ENCODE measurements around the gene CRELD2.

The CRELD2 gene

GRCh38 chr22:49934891-49935557 lies 16.6 kb downstream of the CRELD2 start:
- Histone ChIP-seq H3K4me1 (peaks cover 83% of the 10 kb centered on the region), H3K27me3 (no peaks in the 10 kb centered on the region), H3K9me3 (no peaks in the 10 kb centered on the region), H3K4me2 (peak overlapping the region; percentile 97), H3K9ac (peak overlapping the region; percentile 87), H4K20me1 (no peaks in the 10 kb centered on the region), H3K4me3 (peak overlapping the region; percentile 72), H3K27ac (peak overlapping the region; percentile 95), H3K36me3 (no peaks in the 10 kb centered on the region)
- TF ChIP-seq Cebpa-rat (IDR thresholded peaks at IDR 0.05): no peak

- Histone ChIP-seq H3K9ac (no peak overlapping the region), H3K36me3 (no peaks in the 10 kb centered on the region), H4K20me1 (no peaks in the 10 kb centered on the region), H3K27me3 (no peaks in the 10 kb centered on the region), H3K4me3 (no peak overlapping the region), H3K4me2 (no peak overlapping the region), H3K9me3 (peaks cover 5% of the 10 kb centered on the region), H3K4me1 (peaks cover 78% of the 10 kb centered on the region), H3K27ac (no peak overlapping the region)
- no peak for TF ChIP-seq Cebpa-rat (IDR thresholded peaks at IDR 0.05)
Measured at GRCh38 chr22:49935561-49935960, 17.1 kb downstream of the CRELD2 start.

GRCh38 chr22:49936018-49936972 lies 17.9 kb downstream of the CRELD2 start:
- peaks cover 12% of the 10 kb centered on the region for H3K9me3 ChIP-seq
- peaks cover 71% of the 10 kb centered on the region for H3K4me1 ChIP-seq
- no peaks in the 10 kb centered on the region for H4K20me1 ChIP-seq
- H3K4me3 ChIP-seq: peak overlapping the region; percentile 62
- TF ChIP-seq Cebpa-rat (IDR thresholded peaks at IDR 0.05): no peak
- peak overlapping the region; percentile 99 for H3K4me2 ChIP-seq
- H3K27me3 ChIP-seq: no peaks in the 10 kb centered on the region
- peaks cover 7% of the 10 kb centered on the region; the same call in 1 of the 2 replicates for H3K36me3 ChIP-seq
- peak overlapping the region; percentile 84 for H3K27ac ChIP-seq
- peak overlapping the region; percentile 73 for H3K9ac ChIP-seq

GRCh38 chr22:49936973-49937757 lies 18.7 kb downstream of the CRELD2 start:
- Histone ChIP-seq H3K4me1 (peaks cover 62% of the 10 kb centered on the region), H3K27ac (peak overlapping the region; percentile 84), H4K20me1 (no peaks in the 10 kb centered on the region), H3K9ac (peak overlapping the region; percentile 73), H3K4me3 (peak overlapping the region; percentile 62), H3K36me3 (peaks cover 7% of the 10 kb centered on the region; the same call in 1 of the 2 replicates), H3K27me3 (no peaks in the 10 kb centered on the region), H3K9me3 (peaks cover 19% of the 10 kb centered on the region), H3K4me2 (peak overlapping the region; percentile 99)
- TF ChIP-seq Cebpa-rat (IDR thresholded peaks at IDR 0.05): no peak

GRCh38 chr22:49937758-49938564 lies 19.5 kb downstream of the CRELD2 start:
- Histone ChIP-seq H3K36me3 (peaks cover 7% of the 10 kb centered on the region; the same call in 1 of the 2 replicates), H3K27me3 (no peaks in the 10 kb centered on the region), H3K9ac (peak overlapping the region; percentile 73), H4K20me1 (no peaks in the 10 kb centered on the region), H3K9me3 (peaks cover 19% of the 10 kb centered on the region), H3K4me3 (peak overlapping the region; percentile 62), H3K4me1 (peaks cover 54% of the 10 kb centered on the region), H3K27ac (peak overlapping the region; percentile 84), H3K4me2 (peak overlapping the region; percentile 99)
- no peak for TF ChIP-seq Cebpa-rat (IDR thresholded peaks at IDR 0.05)

GRCh38 chr22:49938565-49939136 lies 20.2 kb downstream of the CRELD2 start:
- H3K9me3 ChIP-seq: peaks cover 19% of the 10 kb centered on the region
- H4K20me1 ChIP-seq: no peaks in the 10 kb centered on the region
- H3K27ac ChIP-seq: peak overlapping the region; percentile 13; the same call in 1 of the 2 replicates
- 0 out of 2 replicates have a peak overlapping the region, but pooled peaks have one; percentile 73 for H3K9ac ChIP-seq
- H3K36me3 ChIP-seq: peaks cover 7% of the 10 kb centered on the region; the same call in 1 of the 2 replicates
- H3K4me1 ChIP-seq: peaks cover 47% of the 10 kb centered on the region
- H3K4me3 ChIP-seq: no peak overlapping the region
- TF ChIP-seq Cebpa-rat (IDR thresholded peaks at IDR 0.05): no peak
- no peaks in the 10 kb centered on the region for H3K27me3 ChIP-seq
- H3K4me2 ChIP-seq: peak overlapping the region; percentile 99

GRCh38 chr22:49941507-49942316 lies 23.3 kb downstream of the CRELD2 start:
- Histone ChIP-seq H3K4me2 (no peak overlapping the region), H4K20me1 (no peaks in the 10 kb centered on the region), H3K4me1 (peaks cover 57% of the 10 kb centered on the region), H3K9me3 (peaks cover 19% of the 10 kb centered on the region), H3K4me3 (no peak overlapping the region), H3K27me3 (no peaks in the 10 kb centered on the region), H3K36me3 (peaks cover 7% of the 10 kb centered on the region; the same call in 1 of the 2 replicates), H3K9ac (no peak overlapping the region), H3K27ac (no peak overlapping the region)
- no peak for TF ChIP-seq Cebpa-rat (IDR thresholded peaks at IDR 0.05)

All from BLaER1 (cell line).